ENCODE measurements around the gene CYP2S1. TPM values are rescaled to one million over a fixed set of nuclear protein-coding genes. Genes with fewer than 3 reads are reported as not detected.

Gene CYP2S1
- total and polyA plus RNA-seq, 9 of the 15 experiments (the other 6 are each of a cell fraction or from before 2014, with no cell fraction given): 0.07 to 1.9 (median 0.41) TPM

DNA sequence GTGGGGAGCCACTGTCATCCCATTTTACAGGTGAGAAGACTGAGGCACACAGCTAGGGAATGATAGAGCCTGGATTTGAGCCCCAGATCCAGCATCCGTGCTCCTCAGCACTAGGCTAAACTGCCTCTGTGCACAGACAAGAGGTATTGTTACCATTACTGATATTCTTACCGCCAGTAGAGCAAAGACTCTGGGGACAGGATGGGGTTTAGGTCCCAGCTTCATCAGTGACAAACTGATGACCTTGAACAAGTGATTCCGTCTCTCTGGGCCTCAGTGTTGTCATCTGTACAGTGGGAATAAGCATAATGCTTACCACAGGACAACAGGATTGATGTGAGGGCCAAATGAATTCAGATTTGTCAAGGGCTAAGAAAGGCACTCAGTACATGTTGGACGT lies 42.5 kb downstream of the CYP2S1 start (continued):
- TF ChIP-seq, protein P1, sequence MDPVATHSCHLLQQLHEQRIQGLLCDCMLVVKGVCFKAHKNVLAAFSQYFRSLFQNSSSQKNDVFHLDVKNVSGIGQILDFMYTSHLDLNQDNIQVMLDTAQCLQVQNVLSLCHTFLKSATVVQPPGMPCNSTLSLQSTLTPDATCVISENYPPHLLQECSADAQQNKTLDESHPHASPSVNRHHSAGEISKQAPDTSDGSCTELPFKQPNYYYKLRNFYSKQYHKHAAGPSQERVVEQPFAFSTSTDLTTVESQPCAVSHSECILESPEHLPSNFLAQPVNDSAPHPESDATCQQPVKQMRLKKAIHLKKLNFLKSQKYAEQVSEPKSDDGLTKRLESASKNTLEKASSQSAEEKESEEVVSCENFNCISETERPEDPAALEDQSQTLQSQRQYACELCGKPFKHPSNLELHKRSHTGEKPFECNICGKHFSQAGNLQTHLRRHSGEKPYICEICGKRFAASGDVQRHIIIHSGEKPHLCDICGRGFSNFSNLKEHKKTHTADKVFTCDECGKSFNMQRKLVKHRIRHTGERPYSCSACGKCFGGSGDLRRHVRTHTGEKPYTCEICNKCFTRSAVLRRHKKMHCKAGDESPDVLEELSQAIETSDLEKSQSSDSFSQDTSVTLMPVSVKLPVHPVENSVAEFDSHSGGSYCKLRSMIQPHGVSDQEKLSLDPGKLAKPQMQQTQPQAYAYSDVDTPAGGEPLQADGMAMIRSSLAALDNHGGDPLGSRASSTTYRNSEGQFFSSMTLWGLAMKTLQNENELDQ (CRISPR knock-in tag; IDR thresholded peaks at IDR 0.05; ENCODE audit: borderline replicate concordance): no peak
- no peak for TF ChIP-seq MED1 (CRISPR knock-in tag; IDR thresholded peaks at IDR 0.05; ENCODE audit: borderline replicate concordance)
- TF ChIP-seq ZNF253 (CRISPR knock-in tag; conservative IDR thresholded peaks at IDR 0.05): no peak
- no peak for TF ChIP-seq TGIF2 (CRISPR knock-in tag; IDR thresholded peaks at IDR 0.05)
- no peak for TF ChIP-seq RBM39 (optimal IDR thresholded peaks at IDR 0.05; ENCODE audit: low read depth, low read length)
- TF ChIP-seq SNRNP70 (optimal IDR thresholded peaks at IDR 0.05; ENCODE audit: low read depth, low read length): no peak
- TF ChIP-seq, protein P2, sequence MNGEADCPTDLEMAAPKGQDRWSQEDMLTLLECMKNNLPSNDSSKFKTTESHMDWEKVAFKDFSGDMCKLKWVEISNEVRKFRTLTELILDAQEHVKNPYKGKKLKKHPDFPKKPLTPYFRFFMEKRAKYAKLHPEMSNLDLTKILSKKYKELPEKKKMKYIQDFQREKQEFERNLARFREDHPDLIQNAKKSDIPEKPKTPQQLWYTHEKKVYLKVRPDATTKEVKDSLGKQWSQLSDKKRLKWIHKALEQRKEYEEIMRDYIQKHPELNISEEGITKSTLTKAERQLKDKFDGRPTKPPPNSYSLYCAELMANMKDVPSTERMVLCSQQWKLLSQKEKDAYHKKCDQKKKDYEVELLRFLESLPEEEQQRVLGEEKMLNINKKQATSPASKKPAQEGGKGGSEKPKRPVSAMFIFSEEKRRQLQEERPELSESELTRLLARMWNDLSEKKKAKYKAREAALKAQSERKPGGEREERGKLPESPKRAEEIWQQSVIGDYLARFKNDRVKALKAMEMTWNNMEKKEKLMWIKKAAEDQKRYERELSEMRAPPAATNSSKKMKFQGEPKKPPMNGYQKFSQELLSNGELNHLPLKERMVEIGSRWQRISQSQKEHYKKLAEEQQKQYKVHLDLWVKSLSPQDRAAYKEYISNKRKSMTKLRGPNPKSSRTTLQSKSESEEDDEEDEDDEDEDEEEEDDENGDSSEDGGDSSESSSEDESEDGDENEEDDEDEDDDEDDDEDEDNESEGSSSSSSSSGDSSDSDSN (IDR thresholded peaks at IDR 0.05; ENCODE audit: borderline replicate concordance in 1 of 2, low read depth in 2 of 2, low read length in 2 of 2): no peak
- TF ChIP-seq, protein P3, sequence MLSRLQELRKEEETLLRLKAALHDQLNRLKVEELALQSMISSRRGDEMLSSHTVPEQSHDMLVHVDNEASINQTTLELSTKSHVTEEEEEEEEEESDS (CRISPR knock-in tag; IDR thresholded peaks at IDR 0.05): no peak
- no peak for TF ChIP-seq SPI1 (IDR thresholded peaks at IDR 0.05; ENCODE audit: borderline replicate concordance, low read depth, low read length)
- TF ChIP-seq CHD4 (IDR thresholded peaks at IDR 0.05; ENCODE audit: insufficient read depth, insufficient replicate concordance, low read depth, low read length, poor library complexity, severe bottlenecking): peak; percentile 47
- TF ChIP-seq CCAR2 (IDR thresholded peaks at IDR 0.05; ENCODE audit: low read depth, low read length): no peak
- TF ChIP-seq BRD4 (IDR thresholded peaks at IDR 0.05): no peak
- no peak for TF ChIP-seq ATF1 (CRISPR knock-in tag; IDR thresholded peaks at IDR 0.05)
- no peak for TF ChIP-seq ATF1 (tag; IDR thresholded peaks at IDR 0.05)
- TF ChIP-seq CBX3 (IDR thresholded peaks at IDR 0.05; ENCODE audit: borderline replicate concordance in 1 of 2, low read length in 2 of 2): 0 out of 3 replicates have a peak, but pooled peaks of 1 of the 2 experiments have one; percentile 47
- no peak for TF ChIP-seq MECOM (CRISPR knock-in tag; IDR thresholded peaks at IDR 0.05)
- TF ChIP-seq BMI1 (IDR thresholded peaks at IDR 0.05; ENCODE audit: low read length): no peak
- TF ChIP-seq, protein P4, sequence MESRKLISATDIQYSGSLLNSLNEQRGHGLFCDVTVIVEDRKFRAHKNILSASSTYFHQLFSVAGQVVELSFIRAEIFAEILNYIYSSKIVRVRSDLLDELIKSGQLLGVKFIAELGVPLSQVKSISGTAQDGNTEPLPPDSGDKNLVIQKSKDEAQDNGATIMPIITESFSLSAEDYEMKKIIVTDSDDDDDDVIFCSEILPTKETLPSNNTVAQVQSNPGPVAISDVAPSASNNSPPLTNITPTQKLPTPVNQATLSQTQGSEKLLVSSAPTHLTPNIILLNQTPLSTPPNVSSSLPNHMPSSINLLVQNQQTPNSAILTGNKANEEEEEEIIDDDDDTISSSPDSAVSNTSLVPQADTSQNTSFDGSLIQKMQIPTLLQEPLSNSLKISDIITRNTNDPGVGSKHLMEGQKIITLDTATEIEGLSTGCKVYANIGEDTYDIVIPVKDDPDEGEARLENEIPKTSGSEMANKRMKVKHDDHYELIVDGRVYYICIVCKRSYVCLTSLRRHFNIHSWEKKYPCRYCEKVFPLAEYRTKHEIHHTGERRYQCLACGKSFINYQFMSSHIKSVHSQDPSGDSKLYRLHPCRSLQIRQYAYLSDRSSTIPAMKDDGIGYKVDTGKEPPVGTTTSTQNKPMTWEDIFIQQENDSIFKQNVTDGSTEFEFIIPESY (CRISPR knock-in tag; IDR thresholded peaks at IDR 0.05): peak; percentile 48; the same call in 1 of the 2 replicates
- no peak for TF ChIP-seq TAF7 (tag; IDR thresholded peaks at IDR 0.05)
- TF ChIP-seq ZNF586 (CRISPR knock-in tag; conservative IDR thresholded peaks at IDR 0.05): no peak
- TF ChIP-seq ADNP (tag; IDR thresholded peaks at IDR 0.05): peak; percentile 79
- TF ChIP-seq ZNF24 (IDR thresholded peaks at IDR 0.05): peak; percentile 83
- TF ChIP-seq HNRNPL (IDR thresholded peaks at IDR 0.05; ENCODE audit: low read depth, low read length): no peak
